ENCODE results near the gene TAF1L.
"Not testable (repeated sequence)": the region's sequence is repeated elsewhere in the genome, so short reads cannot be mapped to it uniquely, and the experiment has no call there.

The TAF1L gene

GRCh38 chr9:32618261-32618660 lies 17.2 kb downstream of the TAF1L start:
- H3K4me3 ChIP-seq (ENCODE audit: low read length) = no peak overlapping the region
- no peak for TF ChIP-seq ZNF274 (IDR thresholded peaks at IDR 0.05; ENCODE audit: low read depth, low read length)

- no peak overlapping the region for H3K4me3 ChIP-seq (ENCODE audit: low read length)
- no peak for TF ChIP-seq ZNF274 (IDR thresholded peaks at IDR 0.05; ENCODE audit: low read depth, low read length)
Observed at GRCh38 chr9:32606811-32607210, 28.7 kb downstream of the TAF1L start.

- H3K4me3 ChIP-seq (ENCODE audit: low read length) = no peak overlapping the region
- TF ChIP-seq ZNF274 (IDR thresholded peaks at IDR 0.05; ENCODE audit: low read depth, low read length) = no peak
Observed at GRCh38 chr9:32603914-32604852, 31.3 kb downstream of the TAF1L start.

GRCh38 chr9:32599021-32599420 lies 36.4 kb downstream of the TAF1L start:
- not testable (repeated sequence) for H3K4me3 ChIP-seq (ENCODE audit: low read length)

- no peak overlapping the region for H3K4me3 ChIP-seq (ENCODE audit: low read length)
- TF ChIP-seq ZNF274 (IDR thresholded peaks at IDR 0.05; ENCODE audit: low read depth, low read length) = no peak
Observed at GRCh38 chr9:32596936-32597335, 38.5 kb downstream of the TAF1L start.

- no peak for TF ChIP-seq ZNF274 (IDR thresholded peaks at IDR 0.05; ENCODE audit: low read depth, low read length)
- no peak overlapping the region for H3K4me3 ChIP-seq (ENCODE audit: low read length)
Observed at GRCh38 chr9:32596096-32596865, 39.2 kb downstream of the TAF1L start.

- H3K4me3 ChIP-seq (ENCODE audit: low read length) = no peak overlapping the region
- TF ChIP-seq ZNF274 (IDR thresholded peaks at IDR 0.05; ENCODE audit: low read depth, low read length) = no peak
Observed at GRCh38 chr9:32590898-32591297, 44.6 kb downstream of the TAF1L start.

- TF ChIP-seq ZNF274 (IDR thresholded peaks at IDR 0.05; ENCODE audit: low read depth, low read length) = no peak
- H3K4me3 ChIP-seq (ENCODE audit: low read length) = no peak overlapping the region
Observed at GRCh38 chr9:32590476-32590875, 45.0 kb downstream of the TAF1L start.

GRCh38 chr9:32589083-32589723 lies 46.3 kb downstream of the TAF1L start:
- TF ChIP-seq ZNF274 (IDR thresholded peaks at IDR 0.05; ENCODE audit: low read depth, low read length) = no peak

GRCh38 chr9:32587901-32588300 lies 47.6 kb downstream of the TAF1L start:
- TF ChIP-seq ZNF274 (IDR thresholded peaks at IDR 0.05; ENCODE audit: low read depth, low read length) = no peak
- H3K4me3 ChIP-seq (ENCODE audit: low read length) = no peak overlapping the region

More at GRCh38 chr9:32589083-32589723, 46.3 kb downstream of the TAF1L start:
- no peak overlapping the region for H3K4me3 ChIP-seq (ENCODE audit: low read length)

GRCh38 chr9:32584784-32585183 lies 50.7 kb downstream of the TAF1L start:
- no peak for TF ChIP-seq ZNF274 (IDR thresholded peaks at IDR 0.05; ENCODE audit: low read depth, low read length)
- no peak overlapping the region for H3K4me3 ChIP-seq (ENCODE audit: low read length)

GRCh38 chr9:32581512-32582143 lies 53.8 kb downstream of the TAF1L start:
- no peak overlapping the region for H3K4me3 ChIP-seq (ENCODE audit: low read length)
- TF ChIP-seq ZNF274 (IDR thresholded peaks at IDR 0.05; ENCODE audit: low read depth, low read length) = no peak

GRCh38 chr9:32580631-32581300 lies 54.7 kb downstream of the TAF1L start:
- no peak for TF ChIP-seq ZNF274 (IDR thresholded peaks at IDR 0.05; ENCODE audit: low read depth, low read length)
- no peak overlapping the region for H3K4me3 ChIP-seq (ENCODE audit: low read length)
